Neural progenitor cell (in vitro differentiated cells): ENCODE measurements around the gene LMCD1. TPM values are rescaled to one million over a fixed set of nuclear protein-coding genes. Genes with fewer than 3 reads are reported as not detected.

Source experiments
- DNase-seq: peaks from one replicate; pipeline ENCODE4 v3.0.0-alpha.2; 2016; ENCODE audit warnings: low spot score
- H2AFZ ChIP-seq: fragments of 200-600 bp; sonication (generic); replicated peaks from 2 replicates; pipeline ENCODE4 v1.6.1; 2016; ENCODE audit warnings: antibody characterized with exemption
- H3F3A ChIP-seq: fragments of 200-600 bp; sonication (generic); 2 replicates; pipeline ENCODE4 v1.6.1; 2016; ENCODE audit warnings: antibody characterized with exemption, low read depth
- H3K27ac ChIP-seq: fragments of 200-600 bp; sonication (generic); 2 replicates; pipeline ENCODE4 v1.5.1; 2016; ENCODE audit warnings: mild to moderate bottlenecking
- H3K27me3 ChIP-seq: fragments of 200-600 bp; sonication (generic); 2 replicates; pipeline ENCODE4 v1.6.1; 2016; ENCODE audit warnings: mild to moderate bottlenecking, moderate library complexity
- H3K36me3 ChIP-seq: fragments of 200-600 bp; sonication (generic); 2 replicates; pipeline ENCODE4 v1.5.1; 2016
- H3K4me1 ChIP-seq: fragments of 200-600 bp; sonication (generic); 2 replicates; pipeline ENCODE4 v1.6.1; 2016; ENCODE audit warnings: mixed run types
- H3K4me2 ChIP-seq: fragments of 200-600 bp; sonication (generic); 2 replicates; pipeline ENCODE4 v1.6.1; 2016
- H3K4me3 ChIP-seq: fragments of 200-600 bp; sonication (generic); 2 replicates; pipeline ENCODE4 v1.5.1; 2016
- H3K79me2 ChIP-seq: fragments of 200-600 bp; sonication (generic); 2 replicates; pipeline ENCODE4 v1.6.1; 2016; ENCODE audit warnings: low read depth
- H3K9ac ChIP-seq: fragments of 200-600 bp; sonication (generic); 2 replicates; pipeline ENCODE4 v1.6.1; 2016
- H3K9me3 ChIP-seq: fragments of 200-600 bp; sonication (generic); 2 replicates; pipeline ENCODE4 v1.5.1; 2016; ENCODE audit warnings: low read depth
- H4K20me1 ChIP-seq: fragments of 200-600 bp; sonication (generic); 2 replicates; pipeline ENCODE4 v1.6.1; 2016; ENCODE audit warnings: low read depth
- H3K27ac Mint-ChIP-seq: 3 replicates; pipeline ENCODE4 v1.8.0; 2021; ENCODE audit warnings: mixed read lengths
- H3K27me3 Mint-ChIP-seq: 2 replicates; pipeline ENCODE4 v1.8.0; 2022; ENCODE audit warnings: low read depth, mild to moderate bottlenecking, inconsistent platforms, moderate library complexity, mixed read lengths; ENCODE audit not compliant: insufficient read depth
- H3K36me3 Mint-ChIP-seq: 3 replicates; pipeline ENCODE4 v1.8.0; 2021; ENCODE audit warnings: mixed read lengths
- H3K4me1 Mint-ChIP-seq: 3 replicates; pipeline ENCODE4 v1.8.0; 2021; ENCODE audit warnings: mixed read lengths
- H3K4me3 Mint-ChIP-seq: 3 replicates; pipeline ENCODE4 v1.8.0; 2021; ENCODE audit warnings: mild to moderate bottlenecking, moderate library complexity, mixed read lengths
- H3K9me3 Mint-ChIP-seq: 3 replicates; pipeline ENCODE4 v1.8.0; 2020; ENCODE audit warnings: mixed read lengths
- CTCF ChIP-seq: fragments of 200-600 bp; sonication (generic); IDR thresholded peaks from 2 replicates; pipeline ENCODE4 v1.5.1; 2017; ENCODE audit warnings: antibody characterized with exemption, mild to moderate bottlenecking
- EZH2 ChIP-seq: fragments of 200-600 bp; sonication (generic); IDR thresholded peaks from 2 replicates; pipeline ENCODE4 v1.6.1; 2017; ENCODE audit warnings: antibody characterized with exemption, mild to moderate bottlenecking, moderate library complexity
- EZH2phosphoT487 ChIP-seq: fragments of 200-600 bp; sonication (generic); IDR thresholded peaks from 2 replicates; pipeline ENCODE4 v1.6.1; 2017; ENCODE audit warnings: antibody characterized with exemption
- total RNA-seq: library from RNA; depleted of rRNA; stranded (reverse); fragments of >200 nt; gene quantifications from 2 replicates; pipeline ENCODE4 v1.2.3, GENCODE V29; 2015; ENCODE audit warnings: low replicate concordance

Gene LMCD1
- total RNA-seq, 1 donor from 2014 or later = not detected

GRCh38 chr3:8573342-8573926 lies 71.8 kb downstream of the LMCD1 start:
- Histone ChIP-seq H4K20me1 (no peaks in the 10 kb centered on the region), H3K27ac (no peak overlapping the region), H3K79me2 (no peaks in the 10 kb centered on the region), H3F3A (no peaks in the 10 kb centered on the region), H3K36me3 (no peaks in the 10 kb centered on the region), H3K27me3 (no peaks in the 10 kb centered on the region), H3K9ac (no peak overlapping the region), H3K4me1 (no peaks in the 10 kb centered on the region), H3K9me3 (no peaks in the 10 kb centered on the region), H2AFZ (no peak overlapping the region), H3K4me3 (no peak overlapping the region), H3K4me2 (no peak overlapping the region)
- Mint-ChIP-seq H3K27ac (no peak overlapping the region), H3K4me1 (peaks cover 4% of the 10 kb centered on the region), H3K4me3 (no peak overlapping the region), H3K27me3 (no peaks in the 10 kb centered on the region), H3K9me3 (no peaks in the 10 kb centered on the region), H3K36me3 (peaks cover 8% of the 10 kb centered on the region)
- no peak for DNase-seq
- TF ChIP-seq EZH2 (no peak), EZH2phosphoT487 (no peak), CTCF (no peak)

GRCh38 chr3:8574040-8574669 lies 72.5 kb downstream of the LMCD1 start:
- peaks cover 4% of the 10 kb centered on the region for H3K4me1 Mint-ChIP-seq
- Histone ChIP-seq H3K79me2 (no peaks in the 10 kb centered on the region), H3K27ac (no peak overlapping the region), H3K9ac (no peak overlapping the region), H3K4me2 (no peak overlapping the region), H3F3A (no peaks in the 10 kb centered on the region), H3K27me3 (no peaks in the 10 kb centered on the region), H3K4me3 (no peak overlapping the region), H4K20me1 (no peaks in the 10 kb centered on the region), H3K4me1 (no peaks in the 10 kb centered on the region), H3K36me3 (no peaks in the 10 kb centered on the region), H2AFZ (no peak overlapping the region), H3K9me3 (no peaks in the 10 kb centered on the region)
- H3K36me3 Mint-ChIP-seq = peaks cover 5% of the 10 kb centered on the region
- peaks cover 2% of the 10 kb centered on the region for H3K9me3 Mint-ChIP-seq
- H3K27ac Mint-ChIP-seq = no peak overlapping the region
- no peaks in the 10 kb centered on the region for H3K27me3 Mint-ChIP-seq
- no peak for DNase-seq
- no peak overlapping the region for H3K4me3 Mint-ChIP-seq
- TF ChIP-seq CTCF (no peak), EZH2 (no peak), EZH2phosphoT487 (no peak)

- no peaks in the 10 kb centered on the region for H3K27me3 Mint-ChIP-seq
- Histone ChIP-seq H3K36me3 (no peaks in the 10 kb centered on the region), H3K4me3 (no peak overlapping the region), H3F3A (no peaks in the 10 kb centered on the region), H2AFZ (no peak overlapping the region), H3K9ac (no peak overlapping the region), H3K4me2 (no peak overlapping the region), H3K27ac (no peak overlapping the region), H3K4me1 (no peaks in the 10 kb centered on the region), H3K79me2 (no peaks in the 10 kb centered on the region), H4K20me1 (no peaks in the 10 kb centered on the region), H3K9me3 (no peaks in the 10 kb centered on the region), H3K27me3 (no peaks in the 10 kb centered on the region)
- TF ChIP-seq EZH2phosphoT487 = no peak
- TF ChIP-seq EZH2 = no peak
- no peak for TF ChIP-seq CTCF
- H3K4me1 Mint-ChIP-seq = peaks cover 4% of the 10 kb centered on the region
- H3K27ac Mint-ChIP-seq = no peak overlapping the region
- peaks cover 5% of the 10 kb centered on the region for H3K36me3 Mint-ChIP-seq
- DNase-seq = no peak
- peaks cover 2% of the 10 kb centered on the region for H3K9me3 Mint-ChIP-seq
- no peak overlapping the region for H3K4me3 Mint-ChIP-seq
Observed at GRCh38 chr3:8574670-8575322, 73.2 kb downstream of the LMCD1 start.
